GM18520 (cell line): ENCODE measurements around the gene ZBTB4.
"Not testable (repeated sequence)": the region's sequence is repeated elsewhere in the genome, so short reads cannot be mapped to it uniquely, and the experiment has no call there.

Source experiments
- ATAC-seq: cut with Tn5 transposase; IDR thresholded peaks from one replicate; pipeline ENCODE4 v1.9.1; 2021; ENCODE audit not compliant: unreplicated experiment

ZBTB4 gene

DNA sequence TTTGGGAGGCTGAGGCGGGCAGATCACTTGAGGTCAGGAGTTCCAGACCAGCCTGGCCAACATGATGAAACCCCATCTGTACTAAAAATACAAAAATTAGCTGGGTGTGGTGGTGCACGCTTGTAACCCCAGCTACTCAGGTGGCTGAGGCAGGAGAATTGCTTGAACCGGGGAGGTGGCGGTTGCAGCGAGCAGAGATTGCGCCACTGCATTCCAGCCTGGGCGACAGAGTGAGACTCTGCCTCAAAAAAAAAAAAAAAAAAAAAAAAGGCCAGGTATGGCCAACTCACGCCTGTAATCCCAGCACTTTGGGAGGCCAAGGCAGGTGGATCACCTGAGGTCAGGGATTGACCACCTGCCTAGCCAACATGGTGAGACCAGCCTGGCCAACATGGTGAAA lies 4.7 kb downstream of the ZBTB4 start:
- ATAC-seq = not testable (repeated sequence)

DNA sequence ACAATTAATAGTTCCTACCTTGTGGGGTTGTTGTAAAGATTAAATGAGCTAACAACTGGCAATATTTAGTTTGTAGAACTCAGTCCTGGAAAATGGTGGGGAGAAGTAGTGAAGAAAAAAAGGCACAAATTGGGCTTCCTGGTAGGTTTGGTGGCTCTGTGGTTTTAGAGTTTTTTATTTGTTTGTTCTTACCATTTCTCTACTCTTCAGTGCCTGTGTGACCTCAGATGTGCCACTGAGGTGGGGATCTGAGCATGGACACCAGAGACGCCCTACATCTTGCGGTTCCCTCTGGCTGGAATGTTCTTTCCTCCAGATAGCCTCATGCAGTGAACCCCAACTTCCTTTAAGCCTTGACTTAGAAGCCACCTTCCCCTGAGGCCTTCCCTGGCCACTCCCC lies 7.7 kb downstream of the ZBTB4 start:
- no peak for ATAC-seq

DNA sequence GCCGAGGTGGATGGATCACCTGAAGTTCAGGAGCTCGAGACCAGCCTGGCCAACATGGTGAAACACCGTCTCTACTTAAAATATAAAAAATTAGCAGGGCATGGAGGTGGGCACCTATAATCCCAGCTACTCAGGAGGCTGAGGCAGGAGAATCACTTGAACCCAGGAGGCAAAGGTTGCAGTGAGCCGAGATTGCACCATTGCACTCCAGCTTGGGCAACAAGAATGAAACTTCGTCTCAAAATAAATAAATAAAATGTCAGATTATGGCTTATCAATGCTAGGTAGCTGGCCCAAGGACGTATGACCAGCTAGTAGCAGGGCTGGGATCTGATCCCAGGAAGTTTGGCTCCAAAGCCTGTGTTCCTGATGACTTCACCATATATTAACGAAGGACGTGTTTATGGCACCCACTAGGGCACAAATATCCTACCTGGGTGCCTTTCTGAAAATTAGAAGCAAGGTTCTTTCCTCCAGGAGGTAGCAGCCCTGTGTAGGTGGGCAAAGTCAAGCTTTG lies 8.9 kb downstream of the ZBTB4 start:
- not testable (repeated sequence) for ATAC-seq

DNA sequence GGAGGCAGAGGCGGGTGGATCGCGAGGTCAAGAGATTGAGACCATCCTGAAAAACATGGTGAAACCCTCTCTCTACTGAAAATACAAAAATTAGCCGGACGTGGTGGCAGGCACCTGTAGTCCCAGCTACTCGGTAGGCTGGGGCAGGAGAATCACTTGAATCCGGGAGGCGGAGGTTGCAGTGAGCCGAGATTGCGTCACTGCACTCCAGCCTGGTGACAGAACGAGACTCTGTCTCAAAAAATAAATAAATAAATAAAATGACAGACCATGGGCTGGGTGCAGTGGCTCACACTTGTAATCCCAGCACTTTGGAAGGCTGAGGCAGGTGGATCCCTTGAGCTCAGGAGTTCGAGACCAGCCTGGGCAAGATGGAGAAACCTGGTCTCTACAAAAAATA lies 9.6 kb downstream of the ZBTB4 start:
- not testable (repeated sequence) for ATAC-seq

DNA sequence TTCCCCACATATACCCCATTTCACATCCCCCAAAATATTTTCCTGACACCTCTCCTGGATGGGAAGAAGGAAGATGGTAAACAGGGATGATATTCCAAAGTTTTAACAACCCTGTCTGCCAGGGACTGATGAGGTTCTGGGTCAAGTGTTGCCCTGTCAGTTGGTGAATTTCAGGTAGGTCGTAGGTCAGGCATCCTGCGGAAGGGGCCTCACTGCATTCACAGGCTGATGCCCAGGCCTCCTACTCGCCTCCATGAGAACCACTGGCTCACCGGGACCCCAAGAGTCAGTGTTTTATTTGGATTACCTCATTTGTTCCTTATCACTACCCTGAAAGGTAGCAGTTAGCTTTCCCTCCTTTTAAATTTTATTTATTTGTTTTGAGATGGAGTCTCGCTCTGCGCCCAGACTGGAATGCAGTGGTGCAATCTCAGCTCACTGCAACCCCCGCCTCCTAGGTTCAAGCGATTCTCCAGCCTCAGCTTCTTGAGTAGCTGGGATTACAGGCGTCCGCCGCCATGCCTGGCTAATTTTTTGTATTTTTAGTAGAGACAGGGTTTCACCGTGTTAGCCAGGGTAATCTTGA lies 10.5 kb downstream of the ZBTB4 start:
- no peak for ATAC-seq

GRCh38 chr17:7468290-7468689 lies 11.1 kb downstream of the ZBTB4 start:
- ATAC-seq = no peak

DNA sequence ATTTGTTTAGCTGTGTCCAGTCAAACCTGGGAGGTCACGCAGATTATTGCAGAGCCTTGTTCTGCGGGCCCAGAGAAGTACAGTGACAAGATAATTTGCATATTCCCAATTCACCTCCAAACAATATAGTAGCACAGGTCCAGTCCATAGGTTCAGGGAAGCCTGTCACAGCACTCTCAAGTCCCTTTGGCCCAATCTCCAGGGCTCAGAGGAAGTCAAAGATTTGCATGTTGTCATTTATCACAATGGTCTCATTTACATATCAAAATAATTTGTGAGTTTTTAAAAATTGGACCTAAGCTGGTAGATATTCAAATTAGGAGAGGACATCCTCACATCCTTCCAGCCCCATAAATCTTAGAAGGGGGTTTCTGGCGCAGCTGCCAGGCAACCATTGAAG lies 11.9 kb downstream of the ZBTB4 start:
- ATAC-seq = no peak

GRCh38 chr17:7466639-7467341 lies 12.6 kb downstream of the ZBTB4 start:
- no peak for ATAC-seq

DNA sequence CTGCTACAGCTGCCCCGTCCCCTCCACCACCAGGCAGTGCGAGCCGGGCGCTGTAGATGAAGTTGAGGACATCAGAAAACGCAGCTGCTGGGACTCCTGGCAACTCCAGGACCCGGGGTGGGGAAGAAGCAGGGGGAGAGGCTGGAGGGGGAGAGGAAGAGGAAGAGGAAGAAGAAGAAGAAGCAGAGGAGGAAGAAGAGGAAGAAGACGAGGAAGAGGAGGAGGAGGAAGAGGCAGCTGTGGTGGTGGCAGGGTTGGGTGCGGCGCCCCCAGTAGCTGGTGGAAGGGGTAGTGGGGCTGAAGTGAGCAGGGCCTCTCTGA lies 13.2 kb downstream of the ZBTB4 start:
- no peak for ATAC-seq

GRCh38 chr17:7465597-7466275 lies 13.7 kb downstream of the ZBTB4 start:
- ATAC-seq = no peak

- ATAC-seq = no peak
Measured at GRCh38 chr17:7464081-7464480, 15.3 kb downstream of the ZBTB4 start.

DNA sequence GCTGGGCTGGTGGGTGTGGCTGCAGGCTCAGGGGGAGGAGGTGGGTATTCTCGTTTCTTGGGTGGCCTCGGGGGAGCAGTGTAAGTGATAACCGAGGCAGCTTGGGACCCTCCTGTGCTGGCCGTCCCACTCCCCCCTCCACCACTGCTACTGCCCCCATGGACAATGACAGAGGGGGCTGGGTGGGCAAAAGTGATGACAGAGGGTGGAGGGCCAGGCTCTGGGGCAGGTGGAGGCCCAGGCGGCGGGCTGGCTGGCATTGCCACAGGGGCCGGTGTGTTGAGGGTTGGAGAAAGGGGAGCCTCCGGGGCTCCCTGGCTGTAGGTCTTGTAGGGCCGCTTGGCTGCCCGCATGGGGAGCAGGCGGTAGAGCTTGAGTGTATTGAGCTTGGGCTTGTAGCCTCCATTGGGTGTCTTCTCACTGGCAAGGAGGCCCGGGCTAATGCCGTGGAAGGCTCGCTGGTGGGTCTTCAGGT lies 16.0 kb downstream of the ZBTB4 start:
- no peak for ATAC-seq

- ATAC-seq = no peak
Measured at GRCh38 chr17:7462474-7463371, 16.7 kb downstream of the ZBTB4 start.

DNA sequence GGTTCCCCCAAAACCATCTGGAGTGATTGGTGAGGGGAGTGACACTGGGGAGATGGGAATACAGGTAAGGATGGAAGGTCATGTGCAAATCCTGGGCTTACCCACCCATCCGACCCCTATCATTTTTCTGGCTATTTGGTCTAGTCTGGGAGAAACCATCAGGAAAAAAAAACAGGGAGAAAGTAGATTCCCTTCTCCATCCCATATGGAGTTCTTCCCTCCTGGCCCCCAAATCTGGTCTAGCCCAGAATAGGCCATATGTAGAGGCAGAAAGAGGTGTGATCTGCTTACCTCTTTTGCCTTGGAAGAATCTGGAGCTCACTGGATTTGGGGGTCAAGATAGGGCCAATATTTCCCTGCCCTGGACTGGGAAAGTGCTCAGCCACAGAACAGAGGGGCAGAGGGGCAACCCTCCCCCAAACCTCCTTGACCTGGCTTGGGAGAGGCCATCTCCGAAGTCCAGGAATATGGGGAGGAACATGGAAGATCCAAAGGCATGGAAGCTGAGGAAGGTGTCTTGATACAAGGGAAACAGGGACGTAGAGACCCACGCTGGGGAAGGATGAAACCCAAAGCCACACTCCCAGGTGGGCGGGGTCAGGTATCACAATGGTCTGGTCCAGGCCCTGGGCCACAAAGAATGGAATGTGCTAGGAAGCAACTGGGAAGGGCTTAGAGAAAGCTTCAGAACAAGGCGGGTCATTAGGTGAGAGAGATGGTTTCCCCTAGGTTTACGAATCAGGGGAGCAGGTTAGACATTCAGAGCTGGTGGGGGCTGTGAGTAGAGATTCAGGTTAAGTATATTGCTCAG lies 18.4 kb downstream of the ZBTB4 start:
- ATAC-seq = no peak

DNA sequence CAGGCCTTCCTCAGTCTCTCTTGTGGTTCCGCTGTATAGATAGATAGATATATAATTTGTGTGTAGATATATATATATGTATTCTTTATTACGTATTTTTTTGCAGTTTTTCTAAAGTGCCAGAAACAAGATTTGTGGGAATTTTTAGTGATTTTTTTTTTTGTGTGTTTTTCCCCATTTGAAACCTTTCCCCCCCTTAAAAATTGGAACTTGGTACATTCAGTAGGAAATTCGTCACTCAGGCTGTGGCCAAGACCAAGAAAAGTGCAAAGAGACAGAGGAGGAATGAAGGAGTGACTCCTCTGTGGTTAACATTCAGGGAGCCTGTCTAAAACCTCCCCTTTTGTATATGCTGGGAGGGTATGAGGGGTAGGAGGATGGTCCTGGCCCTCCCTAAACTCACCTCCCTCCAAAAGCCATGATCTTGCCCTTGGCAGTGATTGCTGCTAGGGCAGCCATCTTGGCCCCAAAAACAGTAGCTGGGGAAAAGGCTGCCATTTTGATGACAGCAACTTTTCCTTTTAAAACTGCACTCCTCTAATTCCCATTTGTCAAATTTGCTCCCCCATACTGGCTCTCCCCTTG lies 19.4 kb downstream of the ZBTB4 start:
- no peak for ATAC-seq

DNA sequence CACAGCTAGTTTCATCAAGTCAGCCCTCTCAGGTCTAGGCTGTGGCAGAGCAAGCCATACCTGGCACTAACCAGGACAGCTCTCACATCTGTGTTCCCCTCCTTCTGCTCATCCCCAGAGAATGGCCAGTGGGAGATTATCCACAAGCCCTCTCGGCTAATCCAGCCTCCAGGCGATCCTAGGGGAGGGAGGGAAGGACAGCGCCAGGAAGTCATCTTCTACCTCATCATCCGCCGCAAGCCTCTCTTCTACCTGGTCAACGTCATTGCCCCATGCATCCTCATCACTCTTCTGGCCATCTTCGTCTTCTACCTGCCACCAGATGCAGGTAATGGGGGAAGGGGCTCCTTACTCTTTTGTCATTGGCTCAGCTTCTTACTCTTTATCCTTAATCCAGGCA lies 31.0 kb downstream of the ZBTB4 start:
- no peak for ATAC-seq

DNA sequence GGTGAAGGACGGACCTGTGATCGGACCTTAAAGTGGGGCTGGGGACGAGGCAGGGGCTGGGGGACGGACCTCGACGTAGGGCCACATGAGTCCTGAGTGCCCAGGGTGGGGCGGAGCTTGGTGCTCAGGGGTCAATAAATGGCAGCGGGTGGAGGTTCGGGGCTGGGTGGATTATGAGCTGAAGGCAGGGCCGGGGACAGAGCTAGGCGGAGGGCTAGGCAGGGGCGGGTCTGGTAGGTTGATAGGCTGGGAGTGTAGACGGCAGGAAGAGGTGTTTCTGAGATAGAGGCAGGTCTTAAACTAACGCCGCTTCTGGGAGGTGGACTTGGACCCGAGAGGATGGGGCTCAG lies 33.8 kb downstream of the ZBTB4 start:
- no peak for ATAC-seq

- ATAC-seq = no peak
Measured at GRCh38 chr17:7444682-7445618, 34.5 kb downstream of the ZBTB4 start, which contains the start of gene CHRNB1. TSS of gene CHRNB1 (plus strand) at chr17:7445061. CDS start at chr17:7445128, 67 bp downstream.
